Natural killer cell (primary cell): Measurements from ENCODE around the gene FBN1. TPM values are rescaled to one million over a fixed set of nuclear protein-coding genes. Genes with fewer than 3 reads are reported as not detected.

Experiments used
- ATAC-seq, 3 donors: fragments of 150-1000 bp in 2 of 3; fragments of 200-7000 bp in 1 of 3; cut with Tn5 transposase; 1 replicate in 1 of 3; 2 replicates in 2 of 3; pipeline ENCODE4 v1.10.0; 2021; ENCODE audit warnings: mild to moderate bottlenecking in 2 of 3, moderate library complexity in 2 of 3
- DNase-seq, 2 donors: peaks; one replicate each; pipeline versions ENCODE4 v3.0.0 to v3.0.0-alpha.2; 2013 to 2021; ENCODE audit warnings: mixed read lengths in 1 of 2
- H3K27ac ChIP-seq: one replicate; pipeline ENCODE4 v1.5.1; 2013; ENCODE audit warnings: mild to moderate bottlenecking, low read length
- H3K27me3 ChIP-seq: one replicate; pipeline ENCODE4 v1.6.1; 2013; ENCODE audit warnings: low read length; ENCODE audit not compliant: control insufficient read depth, insufficient read depth
- H3K36me3 ChIP-seq: one replicate; pipeline ENCODE4 v1.6.1; 2013; ENCODE audit warnings: low read length; ENCODE audit not compliant: control insufficient read depth, insufficient read depth
- H3K4me1 ChIP-seq: one replicate; pipeline ENCODE4 v1.6.1; 2013; ENCODE audit warnings: low read length; ENCODE audit not compliant: control insufficient read depth, insufficient read depth
- H3K4me3 ChIP-seq: one replicate; pipeline ENCODE4 v1.5.1; 2013; ENCODE audit warnings: low read length
- H3K9me3 ChIP-seq: one replicate; pipeline ENCODE4 v1.6.1; 2013; ENCODE audit warnings: low read length; ENCODE audit not compliant: control insufficient read depth, insufficient read depth
- H3K27ac Mint-ChIP-seq, 2 donors: one replicate each; pipeline ENCODE4 v1.8.0; 2022; ENCODE audit warnings: mild to moderate bottlenecking in 2 of 2, mixed read lengths in 2 of 2, moderate library complexity in 1 of 2
- H3K27me3 Mint-ChIP-seq, 2 donors: one replicate each; pipeline ENCODE4 v1.8.0; 2022; ENCODE audit warnings: low read depth in 2 of 2, mixed read lengths in 2 of 2
- H3K36me3 Mint-ChIP-seq: one replicate; pipeline ENCODE4 v1.8.0; 2022; ENCODE audit warnings: mixed read lengths
- H3K4me1 Mint-ChIP-seq, 2 donors: one replicate each; pipeline ENCODE4 v1.8.0; 2022; ENCODE audit warnings: mixed read lengths in 2 of 2
- H3K4me3 Mint-ChIP-seq: one replicate; pipeline ENCODE4 v1.8.0; 2022; ENCODE audit warnings: mild to moderate bottlenecking, moderate library complexity, mixed read lengths
- H3K9me3 Mint-ChIP-seq, 2 donors: one replicate each; pipeline ENCODE4 v1.8.0; 2022; ENCODE audit warnings: mixed read lengths in 2 of 2
- CTCF ChIP-seq: fragments of 200-600 bp; IDR thresholded peaks from one replicate; pipeline ENCODE4 v1.8.0; 2022; ENCODE audit warnings: antibody characterized with exemption
- WGBS: methylation state at CpG from one replicate; pipeline ENCODE4 v1.1.7; 2013; ENCODE audit warnings: missing lambda C conversion rate; ENCODE audit not compliant: insufficient coverage; 5-methylcytosine and 5-hydroxymethylcytosine counted together
- intact Hi-C: fragments of 100-400 bp; cut with micrococcal nuclease; formaldehyde crosslinking; loops from one replicate; pipeline ENCODE4 v1.14.2; 2022
- total RNA-seq, 4 donors: library from RNA; stranded (reverse); fragments of 120-200 nt in 1 of 4; gene quantifications; one replicate each; pipeline versions ENCODE4 v1.2.3 to v1.2.4, GENCODE V29; 2013 to 2022

The FBN1 gene
- total RNA-seq, 3 donors from 2014 or later (not counting 1 experiment from before 2014, with no cell fraction given) = 0.33 to 0.54 (median 0.33) TPM

GRCh38 chr15:48402427-48403177 lies 242.9 kb downstream of the FBN1 start:
- DNase-seq = no peak
- no peaks in the 10 kb centered on the region for H3K9me3 ChIP-seq
- no peak for TF ChIP-seq CTCF
- H3K27me3 ChIP-seq = no peaks in the 10 kb centered on the region
- no peaks in the 10 kb centered on the region for H3K36me3 ChIP-seq
- intact Hi-C loops = no loop called here
- Mint-ChIP-seq H3K36me3 (no peaks in the 10 kb centered on the region), H3K27me3 (peaks cover 0 to 11% of the 10 kb centered on the region in 2 donors), H3K9me3 (no peaks in the 10 kb centered on the region), H3K27ac (no peak overlapping the region), H3K4me3 (no peak overlapping the region), H3K4me1 (no peaks in the 10 kb centered on the region)
- no peak for ATAC-seq
- H3K27ac ChIP-seq = no peak overlapping the region
- H3K4me3 ChIP-seq = no peak overlapping the region
- H3K4me1 ChIP-seq = no peaks in the 10 kb centered on the region
- WGBS = 88% methylated on average over 6 of the region's 6 CpGs

- Histone ChIP-seq H3K27me3 (no peaks in the 10 kb centered on the region), H3K4me3 (no peak overlapping the region), H3K27ac (no peak overlapping the region), H3K4me1 (no peaks in the 10 kb centered on the region), H3K9me3 (no peaks in the 10 kb centered on the region), H3K36me3 (no peaks in the 10 kb centered on the region)
- ATAC-seq (no peak), DNase-seq (no peak)
- 60% methylated on average over 2 of the region's 2 CpGs for WGBS
- Mint-ChIP-seq H3K27ac (no peak overlapping the region), H3K4me3 (no peak overlapping the region), H3K4me1 (no peaks in the 10 kb centered on the region), H3K9me3 (no peaks in the 10 kb centered on the region), H3K36me3 (no peaks in the 10 kb centered on the region), H3K27me3 (peaks cover 0 to under 1% of the 10 kb centered on the region in 2 donors)
- no peak for TF ChIP-seq CTCF
- intact Hi-C loops = no loop called here
Observed at GRCh38 chr15:48400086-48400485, 245.4 kb downstream of the FBN1 start.

GRCh38 chr15:48397841-48398240 lies 247.7 kb downstream of the FBN1 start:
- no peak for TF ChIP-seq CTCF
- WGBS = 66% methylated on average over 5 of the region's 5 CpGs
- Histone ChIP-seq H3K36me3 (no peaks in the 10 kb centered on the region), H3K9me3 (no peaks in the 10 kb centered on the region), H3K4me3 (no peak overlapping the region), H3K27me3 (no peaks in the 10 kb centered on the region), H3K27ac (no peak overlapping the region), H3K4me1 (no peaks in the 10 kb centered on the region)
- H3K4me1 Mint-ChIP-seq = no peaks in the 10 kb centered on the region
- H3K27ac Mint-ChIP-seq = no peak overlapping the region
- DNase-seq = no peak
- no peak for ATAC-seq
- H3K27me3 Mint-ChIP-seq = peaks cover under 1 to 3% of the 10 kb centered on the region in 2 donors
- no peaks in the 10 kb centered on the region for H3K9me3 Mint-ChIP-seq
- H3K4me3 Mint-ChIP-seq = no peak overlapping the region
- intact Hi-C loops = no loop called here
- no peaks in the 10 kb centered on the region for H3K36me3 Mint-ChIP-seq

GRCh38 chr15:48396020-48396419 lies 249.5 kb downstream of the FBN1 start:
- Histone ChIP-seq H3K9me3 (no peaks in the 10 kb centered on the region), H3K4me3 (no peak overlapping the region), H3K36me3 (no peaks in the 10 kb centered on the region), H3K4me1 (no peaks in the 10 kb centered on the region), H3K27me3 (no peaks in the 10 kb centered on the region), H3K27ac (no peak overlapping the region)
- Mint-ChIP-seq H3K27ac (no peak overlapping the region), H3K27me3 (peaks cover 3 to 8% of the 10 kb centered on the region in 2 donors), H3K4me1 (no peaks in the 10 kb centered on the region), H3K9me3 (no peaks in the 10 kb centered on the region), H3K36me3 (no peaks in the 10 kb centered on the region), H3K4me3 (no peak overlapping the region)
- 91% methylated on average over 5 of the region's 5 CpGs for WGBS
- ATAC-seq (no peak), DNase-seq (no peak)
- intact Hi-C loops = no loop called here
- TF ChIP-seq CTCF = no peak
